ENCODE measurements around the gene CDC42EP5. TPM values are rescaled to one million over a fixed set of nuclear protein-coding genes. Genes with fewer than 3 reads are reported as not detected.
A peak's percentile ranks its signal among the peaks of the same experiment; 100 is the strongest.

Gene CDC42EP5
- total RNA-seq, 1 donor from 2014 or later: 64.2 TPM

DNA sequence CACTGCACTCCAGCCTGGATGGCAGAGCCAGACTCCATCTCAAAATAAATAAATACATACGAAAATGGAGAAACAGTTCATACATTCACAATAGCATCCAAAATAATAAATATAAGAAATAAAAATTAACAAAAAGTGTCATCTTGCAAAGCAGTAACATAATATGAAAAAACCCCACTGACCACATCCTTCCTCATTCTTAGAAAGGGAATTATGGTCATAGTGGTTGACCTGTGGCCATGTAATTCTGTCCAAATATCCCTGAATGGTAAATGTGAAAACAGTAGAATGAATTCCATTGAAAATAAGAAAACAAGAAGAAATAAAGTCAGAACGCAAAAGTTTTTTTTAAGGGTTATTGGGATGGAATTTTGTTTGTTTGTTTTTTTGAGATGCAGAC lies 7.0 kb upstream of the CDC42EP5 start:
- H3K4me1 ChIP-seq (ENCODE audit: insufficient read depth, low read length): no peaks in the 10 kb centered on the region
- no peak for TF ChIP-seq EZH2 (IDR thresholded peaks at IDR 0.05; ENCODE audit: insufficient read depth, low read length)
- TF ChIP-seq, protein P1, sequence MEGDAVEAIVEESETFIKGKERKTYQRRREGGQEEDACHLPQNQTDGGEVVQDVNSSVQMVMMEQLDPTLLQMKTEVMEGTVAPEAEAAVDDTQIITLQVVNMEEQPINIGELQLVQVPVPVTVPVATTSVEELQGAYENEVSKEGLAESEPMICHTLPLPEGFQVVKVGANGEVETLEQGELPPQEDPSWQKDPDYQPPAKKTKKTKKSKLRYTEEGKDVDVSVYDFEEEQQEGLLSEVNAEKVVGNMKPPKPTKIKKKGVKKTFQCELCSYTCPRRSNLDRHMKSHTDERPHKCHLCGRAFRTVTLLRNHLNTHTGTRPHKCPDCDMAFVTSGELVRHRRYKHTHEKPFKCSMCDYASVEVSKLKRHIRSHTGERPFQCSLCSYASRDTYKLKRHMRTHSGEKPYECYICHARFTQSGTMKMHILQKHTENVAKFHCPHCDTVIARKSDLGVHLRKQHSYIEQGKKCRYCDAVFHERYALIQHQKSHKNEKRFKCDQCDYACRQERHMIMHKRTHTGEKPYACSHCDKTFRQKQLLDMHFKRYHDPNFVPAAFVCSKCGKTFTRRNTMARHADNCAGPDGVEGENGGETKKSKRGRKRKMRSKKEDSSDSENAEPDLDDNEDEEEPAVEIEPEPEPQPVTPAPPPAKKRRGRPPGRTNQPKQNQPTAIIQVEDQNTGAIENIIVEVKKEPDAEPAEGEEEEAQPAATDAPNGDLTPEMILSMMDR (IDR thresholded peaks at IDR 0.05; ENCODE audit: insufficient read depth, low read depth, low read length): no peak
- H3K27ac ChIP-seq (ENCODE audit: low read depth, low read length): no peak overlapping the region
- no peak overlapping the region for H3K4me2 ChIP-seq (ENCODE audit: low read length)
- Mint-ChIP-seq H3K27ac (ENCODE audit: unreplicated experiment) (no peak overlapping the region), H3K9me3 (ENCODE audit: unreplicated experiment) (no peaks in the 10 kb centered on the region), H3K4me1 (ENCODE audit: low read depth, unreplicated experiment) (no peaks in the 10 kb centered on the region), H3K4me3 (ENCODE audit: unreplicated experiment) (no peak overlapping the region), H3K27me3 (ENCODE audit: low read depth, unreplicated experiment) (peaks cover 13% of the 10 kb centered on the region), H3K36me3 (ENCODE audit: low read depth, unreplicated experiment) (no peaks in the 10 kb centered on the region)
- no peaks in the 10 kb centered on the region for H3K9me3 ChIP-seq (ENCODE audit: insufficient read depth, low read depth, low read length)
- no peak overlapping the region for H3K4me3 ChIP-seq (ENCODE audit: insufficient read depth, low read depth, low read length)
- no peaks in the 10 kb centered on the region for H4K20me1 ChIP-seq (ENCODE audit: insufficient read depth, low read length)
- FAIRE-seq: no peak
- no peaks in the 10 kb centered on the region for H3K79me2 ChIP-seq (ENCODE audit: insufficient read depth, low read length)
- DNase-seq (ENCODE audit: low read depth): no peak
- H2AFZ ChIP-seq (ENCODE audit: low read depth, low read length): no peak overlapping the region
- no peaks in the 10 kb centered on the region for H3K36me3 ChIP-seq (ENCODE audit: insufficient read depth, low read length)
- no peak overlapping the region for H3K9ac ChIP-seq (ENCODE audit: low read length)
- no peaks in the 10 kb centered on the region for H3K27me3 ChIP-seq (ENCODE audit: insufficient read depth, low read length)

GRCh38 chr19:54478677-54479266 lies 5.7 kb upstream of the CDC42EP5 start:
- Histone ChIP-seq H3K9ac (ENCODE audit: low read length) (no peak overlapping the region), H3K27me3 (ENCODE audit: insufficient read depth, low read length) (no peaks in the 10 kb centered on the region), H3K4me3 (ENCODE audit: insufficient read depth, low read depth, low read length) (no peak overlapping the region), H3K9me3 (ENCODE audit: insufficient read depth, low read depth, low read length) (no peaks in the 10 kb centered on the region), H2AFZ (ENCODE audit: low read depth, low read length) (no peak overlapping the region), H4K20me1 (ENCODE audit: insufficient read depth, low read length) (no peaks in the 10 kb centered on the region), H3K4me1 (ENCODE audit: insufficient read depth, low read length) (peaks cover under 1% of the 10 kb centered on the region), H3K27ac (ENCODE audit: low read depth, low read length) (no peak overlapping the region), H3K79me2 (ENCODE audit: insufficient read depth, low read length) (no peaks in the 10 kb centered on the region), H3K36me3 (ENCODE audit: insufficient read depth, low read length) (no peaks in the 10 kb centered on the region), H3K4me2 (ENCODE audit: low read length) (no peak overlapping the region)
- FAIRE-seq (no peak), DNase-seq (ENCODE audit: low read depth) (peak; percentile 17)
- no peaks in the 10 kb centered on the region for H3K9me3 Mint-ChIP-seq (ENCODE audit: unreplicated experiment)
- H3K4me1 Mint-ChIP-seq (ENCODE audit: low read depth, unreplicated experiment): no peaks in the 10 kb centered on the region
- no peaks in the 10 kb centered on the region for H3K36me3 Mint-ChIP-seq (ENCODE audit: low read depth, unreplicated experiment)
- H3K27ac Mint-ChIP-seq (ENCODE audit: unreplicated experiment): no peak overlapping the region
- TF ChIP-seq, protein P1 (IDR thresholded peaks at IDR 0.05; ENCODE audit: insufficient read depth, low read depth, low read length): peak; percentile 55
- no peak for TF ChIP-seq EZH2 (IDR thresholded peaks at IDR 0.05; ENCODE audit: insufficient read depth, low read length)
- H3K27me3 Mint-ChIP-seq (ENCODE audit: low read depth, unreplicated experiment): peaks cover 8% of the 10 kb centered on the region
- H3K4me3 Mint-ChIP-seq (ENCODE audit: unreplicated experiment): no peak overlapping the region

- no peak overlapping the region for H3K4me3 Mint-ChIP-seq (ENCODE audit: unreplicated experiment)
- Histone ChIP-seq H3K27ac (ENCODE audit: low read depth, low read length) (no peak overlapping the region), H3K79me2 (ENCODE audit: insufficient read depth, low read length) (no peaks in the 10 kb centered on the region), H3K27me3 (ENCODE audit: insufficient read depth, low read length) (no peaks in the 10 kb centered on the region), H4K20me1 (ENCODE audit: insufficient read depth, low read length) (no peaks in the 10 kb centered on the region), H3K4me3 (ENCODE audit: insufficient read depth, low read depth, low read length) (no peak overlapping the region), H3K36me3 (ENCODE audit: insufficient read depth, low read length) (no peaks in the 10 kb centered on the region), H3K4me1 (ENCODE audit: insufficient read depth, low read length) (peaks cover 6% of the 10 kb centered on the region), H2AFZ (ENCODE audit: low read depth, low read length) (no peak overlapping the region), H3K9ac (ENCODE audit: low read length) (no peak overlapping the region), H3K4me2 (ENCODE audit: low read length) (no peak overlapping the region), H3K9me3 (ENCODE audit: insufficient read depth, low read depth, low read length) (no peaks in the 10 kb centered on the region)
- H3K27ac Mint-ChIP-seq (ENCODE audit: unreplicated experiment): no peak overlapping the region
- peaks cover 4% of the 10 kb centered on the region for H3K4me1 Mint-ChIP-seq (ENCODE audit: low read depth, unreplicated experiment)
- no peaks in the 10 kb centered on the region for H3K9me3 Mint-ChIP-seq (ENCODE audit: unreplicated experiment)
- H3K36me3 Mint-ChIP-seq (ENCODE audit: low read depth, unreplicated experiment): no peaks in the 10 kb centered on the region
- no peak for TF ChIP-seq EZH2 (IDR thresholded peaks at IDR 0.05; ENCODE audit: insufficient read depth, low read length)
- TF ChIP-seq, protein P1 (IDR thresholded peaks at IDR 0.05; ENCODE audit: insufficient read depth, low read depth, low read length): no peak
- FAIRE-seq: no peak
- DNase-seq (ENCODE audit: low read depth): no peak
- peaks cover 8% of the 10 kb centered on the region for H3K27me3 Mint-ChIP-seq (ENCODE audit: low read depth, unreplicated experiment)
Measured at GRCh38 chr19:54477650-54478049, 4.6 kb upstream of the CDC42EP5 start.

All from astrocyte (in vitro differentiated cells and primary cell).